ENCODE measurements around the gene FAM120AOS.

Gene FAM120AOS

DNA sequence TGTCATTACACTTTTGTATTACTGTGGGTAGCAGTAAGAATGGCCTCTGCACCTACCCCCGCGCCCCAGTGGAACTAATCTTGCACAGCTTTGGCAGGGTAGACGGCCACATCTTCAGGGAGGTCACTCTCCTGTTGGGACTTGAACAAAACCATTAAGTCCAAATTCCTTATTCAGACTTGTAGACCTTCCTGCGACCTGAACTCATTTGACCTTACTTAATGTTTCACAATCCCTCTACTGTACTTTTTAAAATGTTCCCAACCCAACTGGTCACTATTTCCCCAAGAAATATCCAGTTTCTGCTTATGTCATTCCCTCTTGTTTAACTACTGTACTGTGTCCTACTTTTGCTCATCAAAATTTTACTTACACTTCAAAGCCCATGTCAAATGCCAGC, 5.3 kb upstream of the FAM120AOS start:
- peaks cover 14% of the 10 kb centered on the region for H3K36me3 ChIP-seq (ENCODE audit: control insufficient read depth, insufficient read depth, low read length)
- H3K27ac ChIP-seq (ENCODE audit: low read depth, low read length, severe bottlenecking) = no peak overlapping the region
- WGBS, 2 experiments (ENCODE audit: insufficient coverage in 2 of 2) = 96 to 97% methylated on average over 4 of the region's 4 CpGs
- no peaks in the 10 kb centered on the region for H3K9me3 ChIP-seq (ENCODE audit: control insufficient read depth, low read length)
- peaks cover 8% of the 10 kb centered on the region for H3K4me1 ChIP-seq (ENCODE audit: control insufficient read depth, insufficient read depth, low read length, poor library complexity, severe bottlenecking)
- H3K4me3 ChIP-seq (ENCODE audit: extremely low read depth, insufficient read depth, low read length, poor library complexity, severe bottlenecking) = no peak overlapping the region

DNA sequence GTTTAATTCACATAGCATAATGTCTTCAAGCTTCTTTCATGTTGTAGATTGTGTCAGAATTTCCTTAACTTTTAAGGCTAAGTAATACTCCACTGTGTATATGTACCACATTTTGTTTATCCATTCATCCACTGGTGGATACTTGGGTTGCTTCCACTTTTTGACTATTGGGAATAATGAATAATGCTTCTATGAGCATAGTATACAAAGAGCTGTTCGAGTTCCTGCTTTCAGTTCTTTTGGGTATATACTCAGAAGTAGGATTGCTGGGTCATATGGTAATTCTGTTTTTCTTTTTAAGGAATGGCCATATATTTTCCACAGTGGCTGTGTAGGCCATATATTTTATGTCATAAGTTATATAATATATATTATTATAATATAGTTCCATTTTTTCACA, 3.6 kb upstream of the FAM120AOS start:
- peaks cover 8% of the 10 kb centered on the region for H3K4me1 ChIP-seq (ENCODE audit: control insufficient read depth, insufficient read depth, low read length, poor library complexity, severe bottlenecking)
- WGBS, 2 experiments (ENCODE audit: insufficient coverage in 2 of 2) = 86 to 100% methylated on average over 1 of the region's 1 CpG
- H3K36me3 ChIP-seq (ENCODE audit: control insufficient read depth, insufficient read depth, low read length) = peaks cover 14% of the 10 kb centered on the region
- H3K27ac ChIP-seq (ENCODE audit: low read depth, low read length, severe bottlenecking) = no peak overlapping the region
- H3K4me3 ChIP-seq (ENCODE audit: extremely low read depth, insufficient read depth, low read length, poor library complexity, severe bottlenecking) = no peak overlapping the region
- no peaks in the 10 kb centered on the region for H3K9me3 ChIP-seq (ENCODE audit: control insufficient read depth, low read length)

DNA sequence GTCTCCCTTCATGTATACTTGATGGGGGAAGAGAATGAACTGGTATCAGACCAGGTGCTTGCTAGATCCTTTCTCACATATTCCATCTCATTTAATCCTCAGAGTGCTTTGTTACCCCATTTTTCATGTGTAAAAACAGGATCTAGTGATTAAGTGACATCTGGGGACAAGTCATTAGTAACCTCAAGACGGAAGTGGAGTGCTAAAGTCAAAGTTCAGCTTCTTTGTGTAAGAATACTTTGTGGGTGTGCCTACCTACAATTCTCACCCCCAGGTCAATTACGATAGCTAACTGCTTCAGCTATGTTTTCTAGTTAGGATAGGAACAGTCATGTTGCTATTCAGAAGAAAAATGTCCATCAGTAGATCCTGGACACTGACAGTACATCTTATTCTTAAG, 3.1 kb upstream of the FAM120AOS start:
- Histone ChIP-seq H3K27ac (ENCODE audit: low read depth, low read length, severe bottlenecking) (no peak overlapping the region), H3K36me3 (ENCODE audit: control insufficient read depth, insufficient read depth, low read length) (peaks cover 14% of the 10 kb centered on the region), H3K9me3 (ENCODE audit: control insufficient read depth, low read length) (no peaks in the 10 kb centered on the region), H3K4me1 (ENCODE audit: control insufficient read depth, insufficient read depth, low read length, poor library complexity, severe bottlenecking) (peaks cover 8% of the 10 kb centered on the region), H3K4me3 (ENCODE audit: extremely low read depth, insufficient read depth, low read length, poor library complexity, severe bottlenecking) (no peak overlapping the region)
- 63 to 80% methylated on average over 1 of the region's 2 CpGs for WGBS, 2 experiments (ENCODE audit: insufficient coverage in 2 of 2)

DNA sequence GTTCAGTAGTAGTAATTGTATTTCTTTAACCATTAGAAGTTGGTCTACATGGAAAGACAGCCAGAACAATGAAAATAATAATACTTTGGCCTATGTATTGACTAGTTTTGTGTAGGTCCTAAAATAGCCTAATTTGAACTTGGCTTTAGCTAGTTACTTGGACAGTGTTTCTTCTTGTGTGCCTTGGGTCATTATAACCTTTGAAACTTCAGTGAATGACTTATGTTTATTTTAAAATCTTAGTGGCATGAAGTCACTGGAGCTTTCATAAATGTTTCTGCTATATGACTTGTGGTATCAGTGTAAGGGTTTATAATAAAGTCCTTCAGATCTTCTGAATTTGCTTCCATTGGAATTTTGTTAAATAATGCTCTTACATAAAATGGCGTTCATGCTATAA, 2.6 kb upstream of the FAM120AOS start:
- 100% methylated on average over 1 of the region's 1 CpG for WGBS, 2 experiments (ENCODE audit: insufficient coverage in 2 of 2)
- Histone ChIP-seq H3K36me3 (ENCODE audit: control insufficient read depth, insufficient read depth, low read length) (peaks cover 14% of the 10 kb centered on the region), H3K4me3 (ENCODE audit: extremely low read depth, insufficient read depth, low read length, poor library complexity, severe bottlenecking) (no peak overlapping the region), H3K9me3 (ENCODE audit: control insufficient read depth, low read length) (no peaks in the 10 kb centered on the region), H3K27ac (ENCODE audit: low read depth, low read length, severe bottlenecking) (no peak overlapping the region), H3K4me1 (ENCODE audit: control insufficient read depth, insufficient read depth, low read length, poor library complexity, severe bottlenecking) (peaks cover 8% of the 10 kb centered on the region)

DNA sequence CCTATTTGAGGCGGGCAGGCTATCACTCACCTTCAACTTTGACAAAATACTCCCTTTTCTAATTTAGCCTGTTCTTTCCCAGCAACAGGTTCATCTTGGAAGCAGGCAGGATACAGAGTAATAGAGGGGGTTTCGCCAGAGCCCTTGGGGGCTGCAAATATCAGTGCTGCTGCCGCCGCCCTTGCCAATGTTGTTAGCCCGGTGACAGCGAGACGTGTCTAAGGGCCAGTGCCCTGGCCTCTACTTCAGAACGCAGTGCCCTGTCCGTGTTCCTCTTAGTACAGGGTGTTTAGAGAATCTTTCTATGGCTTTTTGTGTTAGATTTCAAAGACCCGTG, 703 bp downstream of the FAM120AOS start:
- 0% methylated on average over 5 to 9 of the region's 10 CpGs for WGBS, 2 experiments (ENCODE audit: insufficient coverage in 2 of 2)
- peaks cover 13% of the 10 kb centered on the region for H3K4me1 ChIP-seq (ENCODE audit: control insufficient read depth, insufficient read depth, low read length, poor library complexity, severe bottlenecking)
- peak overlapping the region; percentile 39 for H3K27ac ChIP-seq (ENCODE audit: low read depth, low read length, severe bottlenecking)
- peak overlapping the region; percentile 88 for H3K4me3 ChIP-seq (ENCODE audit: extremely low read depth, insufficient read depth, low read length, poor library complexity, severe bottlenecking)
- no peaks in the 10 kb centered on the region for H3K9me3 ChIP-seq (ENCODE audit: control insufficient read depth, low read length)
- H3K36me3 ChIP-seq (ENCODE audit: control insufficient read depth, insufficient read depth, low read length) = peaks cover 33% of the 10 kb centered on the region

DNA sequence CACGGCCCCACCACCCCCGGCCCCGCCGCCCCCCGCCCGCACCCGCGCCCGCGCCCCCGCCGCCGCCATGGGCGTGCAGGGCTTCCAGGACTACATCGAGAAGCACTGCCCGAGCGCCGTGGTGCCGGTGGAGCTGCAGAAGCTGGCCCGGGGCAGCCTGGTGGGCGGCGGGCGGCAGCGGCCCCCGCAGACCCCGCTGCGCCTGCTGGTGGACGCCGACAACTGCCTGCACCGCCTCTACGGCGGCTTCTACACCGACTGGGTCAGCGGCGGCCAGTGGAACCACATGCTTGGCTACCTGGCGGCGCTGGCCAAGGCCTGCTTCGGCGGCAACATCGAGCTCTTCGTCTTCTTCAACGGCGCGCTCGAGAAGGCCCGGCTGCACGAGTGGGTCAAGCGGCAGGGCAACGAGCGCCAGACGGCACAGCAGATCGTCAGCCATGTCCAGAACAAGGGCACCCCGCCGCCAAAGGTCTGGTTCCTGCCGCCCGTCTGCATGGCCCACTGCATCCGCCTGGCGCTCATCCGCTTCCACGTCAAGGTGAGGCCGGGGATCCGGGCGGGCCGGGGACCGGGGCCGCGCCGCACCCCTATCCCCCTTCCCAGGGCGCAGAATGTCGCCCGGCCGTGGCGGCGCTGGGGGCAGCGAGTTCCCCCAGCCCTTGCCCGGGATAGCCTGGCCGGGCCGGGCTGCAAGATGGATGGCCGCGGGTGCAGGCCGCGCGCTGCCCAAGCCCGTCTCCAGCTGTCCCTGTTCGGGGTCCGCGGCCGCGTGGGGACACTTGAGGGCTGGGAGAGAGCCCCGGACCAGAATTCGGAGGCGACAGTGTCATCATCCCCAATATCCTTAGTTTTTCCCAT, 1.3 kb downstream of the FAM120AOS start:
- 0% methylated on average over 60 of the region's 92 CpGs for WGBS, 2 experiments (ENCODE audit: insufficient coverage in 2 of 2)
- Histone ChIP-seq H3K4me3 (ENCODE audit: extremely low read depth, insufficient read depth, low read length, poor library complexity, severe bottlenecking) (peak overlapping the region; percentile 88), H3K36me3 (ENCODE audit: control insufficient read depth, insufficient read depth, low read length) (peaks cover 39% of the 10 kb centered on the region), H3K27ac (ENCODE audit: low read depth, low read length, severe bottlenecking) (peak overlapping the region; percentile 53), H3K4me1 (ENCODE audit: control insufficient read depth, insufficient read depth, low read length, poor library complexity, severe bottlenecking) (peaks cover 13% of the 10 kb centered on the region), H3K9me3 (ENCODE audit: control insufficient read depth, low read length) (no peaks in the 10 kb centered on the region)

DNA sequence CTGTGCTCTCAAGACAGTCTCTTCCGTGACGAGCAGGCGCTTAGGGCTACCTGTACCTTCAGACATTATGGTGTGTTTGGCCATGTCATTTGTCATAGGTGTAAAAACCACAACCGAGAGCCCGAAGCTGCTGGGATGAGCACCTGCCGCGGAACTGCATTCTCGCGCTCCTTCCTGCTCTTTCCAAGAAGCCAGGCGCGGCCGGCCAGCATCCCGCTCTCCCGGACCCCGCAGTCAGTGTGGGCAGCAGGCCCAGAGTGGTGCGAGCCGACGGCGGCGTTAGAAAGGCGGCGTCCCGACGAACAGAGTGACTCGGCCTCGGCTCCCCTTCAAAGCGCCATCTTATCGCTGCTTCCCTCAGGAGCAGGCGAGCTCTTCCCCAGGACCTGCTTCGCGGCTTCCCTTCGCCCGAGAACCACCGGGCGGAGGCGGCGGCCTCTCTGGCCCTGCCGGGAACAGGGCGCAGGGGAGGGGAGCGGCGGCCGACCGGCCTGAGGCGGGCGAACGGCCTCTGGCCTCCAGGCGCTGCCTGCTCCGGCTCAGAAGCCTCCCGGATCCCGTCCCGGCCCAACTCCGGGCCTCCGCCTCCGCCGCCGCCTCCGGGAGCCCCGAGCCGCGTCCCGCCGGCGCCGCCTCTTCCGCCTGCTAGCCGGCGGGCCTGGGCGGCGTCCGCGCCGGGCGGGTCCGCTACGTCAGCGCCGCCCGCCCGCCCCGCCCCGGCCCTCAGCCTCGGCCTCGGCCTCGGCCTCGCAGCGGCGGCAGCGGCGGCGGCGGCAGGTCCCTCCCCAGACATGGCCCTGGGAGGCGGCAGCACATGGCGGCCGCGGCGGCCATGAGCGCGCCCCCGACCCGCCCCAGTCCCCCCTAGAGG, 2.2 kb downstream of the FAM120AOS start, which contains the start of gene FAM120A:
Gene FAM120A (plus strand): TSS at position 741 of the 871 bp plus-strand sequence. CDS start 231 bp downstream, outside the sequence.
- peak within 1 kb of the TSS; percentile 88 for H3K4me3 ChIP-seq (ENCODE audit: extremely low read depth, insufficient read depth, low read length, poor library complexity, severe bottlenecking)
- no peaks in the 10 kb centered on the region for H3K9me3 ChIP-seq (ENCODE audit: control insufficient read depth, low read length)
- WGBS, 2 experiments (ENCODE audit: insufficient coverage in 2 of 2) = 0% methylated on average over 54 to 77 of the region's 100 CpGs
- H3K4me1 ChIP-seq (ENCODE audit: control insufficient read depth, insufficient read depth, low read length, poor library complexity, severe bottlenecking) = peaks cover 13% of the 10 kb centered on the region
- peak within 1 kb of the TSS; percentile 92 for H3K27ac ChIP-seq (ENCODE audit: low read depth, low read length, severe bottlenecking)
- H3K36me3 ChIP-seq (ENCODE audit: control insufficient read depth, insufficient read depth, low read length) = peaks cover 48% of the 10 kb centered on the region

DNA sequence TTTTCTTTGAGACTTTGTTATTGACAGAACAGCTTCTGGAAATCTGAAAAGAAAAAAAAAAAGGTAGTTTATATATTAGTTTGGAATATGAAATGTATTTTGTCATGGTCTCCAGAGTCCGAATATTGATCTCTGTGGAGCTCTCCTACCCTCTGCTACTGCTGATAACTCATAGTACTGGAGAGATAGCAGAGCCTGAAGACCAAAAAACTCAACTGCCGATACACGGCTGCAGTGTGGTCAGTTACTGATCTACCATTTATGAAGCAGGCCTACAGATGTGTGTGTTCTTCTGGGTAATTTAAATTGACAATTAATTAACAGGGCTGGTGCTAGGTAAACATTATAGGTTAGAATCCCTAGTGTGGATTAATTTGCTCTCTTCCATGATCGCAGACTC, 5.7 kb downstream of the FAM120AOS start:
- H3K4me3 ChIP-seq (ENCODE audit: extremely low read depth, insufficient read depth, low read length, poor library complexity, severe bottlenecking) = no peak overlapping the region
- 90 to 100% methylated on average over 2 of the region's 4 CpGs for WGBS, 2 experiments (ENCODE audit: insufficient coverage in 2 of 2)

DNA sequence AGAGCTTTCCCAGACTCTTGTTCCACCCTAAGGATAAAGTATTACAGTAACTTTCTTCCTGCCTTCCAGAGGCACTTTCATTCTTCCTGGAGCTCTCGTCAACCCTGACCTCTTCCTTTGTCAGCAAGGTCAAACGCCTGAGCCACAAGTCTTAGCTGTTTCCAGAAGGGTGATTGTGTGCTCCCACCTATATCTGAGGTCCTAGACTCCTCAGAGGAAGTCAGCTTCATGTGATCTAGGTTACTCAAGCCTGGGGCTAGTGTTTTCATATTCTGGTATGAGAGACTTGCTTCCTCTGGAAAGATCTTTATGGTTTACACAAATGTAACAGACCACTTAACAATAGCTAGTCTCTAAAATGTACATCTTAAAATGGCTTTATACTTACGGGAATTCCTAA, 7.3 kb downstream of the FAM120AOS start:
- H3K4me3 ChIP-seq (ENCODE audit: extremely low read depth, insufficient read depth, low read length, poor library complexity, severe bottlenecking) = no peak overlapping the region
- 92 to 95% methylated on average over 2 of the region's 3 CpGs for WGBS, 2 experiments (ENCODE audit: insufficient coverage in 2 of 2)
- peaks cover 5% of the 10 kb centered on the region for H3K4me1 ChIP-seq (ENCODE audit: control insufficient read depth, insufficient read depth, low read length, poor library complexity, severe bottlenecking)
- H3K36me3 ChIP-seq (ENCODE audit: control insufficient read depth, insufficient read depth, low read length) = peaks cover 44% of the 10 kb centered on the region
- H3K9me3 ChIP-seq (ENCODE audit: control insufficient read depth, low read length) = no peaks in the 10 kb centered on the region
- no peak overlapping the region for H3K27ac ChIP-seq (ENCODE audit: low read depth, low read length, severe bottlenecking)

More for the DNA sequence above, 5.7 kb downstream of the FAM120AOS start:
- Histone ChIP-seq H3K9me3 (ENCODE audit: control insufficient read depth, low read length) (no peaks in the 10 kb centered on the region), H3K27ac (ENCODE audit: low read depth, low read length, severe bottlenecking) (no peak overlapping the region), H3K36me3 (ENCODE audit: control insufficient read depth, insufficient read depth, low read length) (peaks cover 44% of the 10 kb centered on the region), H3K4me1 (ENCODE audit: control insufficient read depth, insufficient read depth, low read length, poor library complexity, severe bottlenecking) (peaks cover 5% of the 10 kb centered on the region)

DNA sequence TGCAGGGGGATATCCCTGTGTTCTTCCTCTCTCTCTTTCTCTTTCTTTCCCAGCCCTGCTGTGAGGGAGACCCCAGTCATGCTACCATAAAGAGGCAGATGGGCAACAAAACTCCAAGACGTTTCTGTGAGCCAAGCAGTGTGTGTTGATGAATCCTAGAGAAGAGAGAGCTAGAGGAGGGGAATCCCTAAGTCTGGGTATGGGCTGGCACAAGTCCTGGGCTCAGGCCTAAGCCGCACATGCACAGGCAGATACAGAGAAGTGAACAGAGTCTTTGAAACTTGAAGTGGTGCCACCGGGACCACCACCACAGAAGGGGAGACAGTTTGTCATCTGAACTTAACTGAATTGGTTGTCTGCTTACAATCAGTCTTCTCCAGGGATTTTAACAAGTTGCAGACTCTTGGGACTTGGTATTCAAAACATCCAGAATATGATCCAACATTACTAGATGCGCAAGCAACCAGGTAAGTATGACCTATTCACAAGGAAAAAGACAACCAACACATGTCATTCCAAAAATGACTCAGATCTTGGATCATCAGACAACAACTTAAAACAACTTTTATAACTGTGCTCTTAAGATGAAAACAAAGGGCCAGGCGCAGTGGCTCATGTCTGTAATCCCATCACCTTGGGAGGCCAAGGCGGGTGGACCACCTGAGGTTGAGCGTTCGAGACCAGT, 12.3 kb downstream of the FAM120AOS start:
- Histone ChIP-seq H3K27ac (ENCODE audit: low read depth, low read length, severe bottlenecking) (no peak overlapping the region), H3K36me3 (ENCODE audit: control insufficient read depth, insufficient read depth, low read length) (peaks cover 4% of the 10 kb centered on the region), H3K9me3 (ENCODE audit: control insufficient read depth, low read length) (peaks cover 3% of the 10 kb centered on the region), H3K4me3 (ENCODE audit: extremely low read depth, insufficient read depth, low read length, poor library complexity, severe bottlenecking) (no peak overlapping the region), H3K4me1 (ENCODE audit: control insufficient read depth, insufficient read depth, low read length, poor library complexity, severe bottlenecking) (no peaks in the 10 kb centered on the region)
- 91 to 95% methylated on average over 7 to 8 of the region's 8 CpGs for WGBS, 2 experiments (ENCODE audit: insufficient coverage in 2 of 2)
